ENCODE data around the gene HTR3E.

Gene HTR3E

GRCh38 chr3:184096811-184097383 lies at the start of gene HTR3E:
Gene HTR3E (plus strand): TSS chr3:184097064. CDS start chr3:184097530, 466 bp downstream.
- no peaks in the 10 kb centered on the region for H3K36me3 ChIP-seq (ENCODE audit: low read length)
- no peaks in the 10 kb centered on the region for H3K79me2 ChIP-seq (ENCODE audit: insufficient read depth, low read length)
- H3K9ac ChIP-seq (ENCODE audit: low read length), result no peak within 1 kb of the TSS
- no peaks in the 10 kb centered on the region for H3K9me3 ChIP-seq (ENCODE audit: insufficient read depth, low read length)
- H3K9me2 ChIP-seq (replicated peaks; ENCODE audit: insufficient read depth, low read length), result no peaks in the 10 kb centered on the region
- H3F3A ChIP-seq (ENCODE audit: insufficient read depth), result no peaks in the 10 kb centered on the region
- H2AFZ ChIP-seq (ENCODE audit: low read depth, low read length, severe bottlenecking), result no peak within 1 kb of the TSS
- TF ChIP-seq CTCF (IDR thresholded peaks at IDR 0.05; ENCODE audit: insufficient read depth, low read length, poor library complexity, severe bottlenecking) (no peak), EZH2phosphoT487 (conservative IDR thresholded peaks at IDR 0.05; ENCODE audit: low read length) (no peak)
- H3K27me3 ChIP-seq (ENCODE audit: low read length), result no peaks in the 10 kb centered on the region
- H3K4me2 ChIP-seq (ENCODE audit: low read depth, low read length, poor library complexity, severe bottlenecking), result no peak within 1 kb of the TSS
- no peak within 1 kb of the TSS for H3K4me3 ChIP-seq (ENCODE audit: insufficient read depth, low read length, poor library complexity, severe bottlenecking)
- no peaks in the 10 kb centered on the region for H4K20me1 ChIP-seq (ENCODE audit: low read depth, low read length)
- no peak within 1 kb of the TSS for H3K27ac ChIP-seq (ENCODE audit: low read depth, low read length)

- no peak overlapping the region for H3K9ac ChIP-seq (ENCODE audit: low read length)
- no peaks in the 10 kb centered on the region for H3F3A ChIP-seq (ENCODE audit: insufficient read depth)
- no peaks in the 10 kb centered on the region for H3K9me2 ChIP-seq (replicated peaks; ENCODE audit: insufficient read depth, low read length)
- H3K27me3 ChIP-seq (ENCODE audit: low read length), result no peaks in the 10 kb centered on the region
- H2AFZ ChIP-seq (ENCODE audit: low read depth, low read length, severe bottlenecking), result no peak overlapping the region
- no peaks in the 10 kb centered on the region for H3K9me3 ChIP-seq (ENCODE audit: insufficient read depth, low read length)
- H3K27ac ChIP-seq (ENCODE audit: low read depth, low read length), result no peak overlapping the region
- H4K20me1 ChIP-seq (ENCODE audit: low read depth, low read length), result no peaks in the 10 kb centered on the region
- no peak overlapping the region for H3K4me2 ChIP-seq (ENCODE audit: low read depth, low read length, poor library complexity, severe bottlenecking)
- H3K79me2 ChIP-seq (ENCODE audit: insufficient read depth, low read length), result no peaks in the 10 kb centered on the region
- TF ChIP-seq CTCF (IDR thresholded peaks at IDR 0.05; ENCODE audit: insufficient read depth, low read length, poor library complexity, severe bottlenecking) (no peak), EZH2phosphoT487 (conservative IDR thresholded peaks at IDR 0.05; ENCODE audit: low read length) (no peak)
- H3K36me3 ChIP-seq (ENCODE audit: low read length), result no peaks in the 10 kb centered on the region
- H3K4me3 ChIP-seq (ENCODE audit: insufficient read depth, low read length, poor library complexity, severe bottlenecking), result no peak overlapping the region
These were observed 46.5 kb upstream of the HTR3E start for GRCh38 chr3:184050217-184050847.

- H4K20me1 ChIP-seq (ENCODE audit: low read depth, low read length), result no peaks in the 10 kb centered on the region
- H3K9me2 ChIP-seq (replicated peaks; ENCODE audit: insufficient read depth, low read length), result no peaks in the 10 kb centered on the region
- TF ChIP-seq CTCF (IDR thresholded peaks at IDR 0.05; ENCODE audit: insufficient read depth, low read length, poor library complexity, severe bottlenecking) (no peak), EZH2phosphoT487 (conservative IDR thresholded peaks at IDR 0.05; ENCODE audit: low read length) (no peak)
- no peak within 1 kb of the TSS for H3K4me3 ChIP-seq (ENCODE audit: insufficient read depth, low read length, poor library complexity, severe bottlenecking)
- H3F3A ChIP-seq (ENCODE audit: insufficient read depth), result no peaks in the 10 kb centered on the region
- no peak within 1 kb of the TSS for H3K4me2 ChIP-seq (ENCODE audit: low read depth, low read length, poor library complexity, severe bottlenecking)
- H3K27ac ChIP-seq (ENCODE audit: low read depth, low read length), result no peak within 1 kb of the TSS
- H2AFZ ChIP-seq (ENCODE audit: low read depth, low read length, severe bottlenecking), result no peak within 1 kb of the TSS
- no peaks in the 10 kb centered on the region for H3K9me3 ChIP-seq (ENCODE audit: insufficient read depth, low read length)
- no peaks in the 10 kb centered on the region for H3K36me3 ChIP-seq (ENCODE audit: low read length)
- no peaks in the 10 kb centered on the region for H3K27me3 ChIP-seq (ENCODE audit: low read length)
- no peak within 1 kb of the TSS for H3K9ac ChIP-seq (ENCODE audit: low read length)
- H3K79me2 ChIP-seq (ENCODE audit: insufficient read depth, low read length), result no peaks in the 10 kb centered on the region
These were observed 44.1 kb upstream of the HTR3E start, which contains the start of gene HTR3C for GRCh38 chr3:184052767-184053166. Gene HTR3C (plus strand): TSS chr3:184053047. CDS start chr3:184053081, 34 bp downstream.
